NCI-H345 treated with DMSO at 0.1 percent for 48 hours (cell line): ENCODE data around the gene CCDC88C.
"Not testable (repeated sequence)": the region's sequence is repeated elsewhere in the genome, so short reads cannot be mapped to it uniquely, and the experiment has no call there.

ENCODE experiments used
- DNase-seq: peaks from one replicate; lab custom pipeline; 2025; ENCODE audit not compliant: unreplicated experiment; lab: John Stamatoyannopoulos, UW

CCDC88C gene

GRCh38 chr14:91272341-91273272 lies 145.0 kb downstream of the CCDC88C start:
- DNase-seq, result no peak

DNA sequence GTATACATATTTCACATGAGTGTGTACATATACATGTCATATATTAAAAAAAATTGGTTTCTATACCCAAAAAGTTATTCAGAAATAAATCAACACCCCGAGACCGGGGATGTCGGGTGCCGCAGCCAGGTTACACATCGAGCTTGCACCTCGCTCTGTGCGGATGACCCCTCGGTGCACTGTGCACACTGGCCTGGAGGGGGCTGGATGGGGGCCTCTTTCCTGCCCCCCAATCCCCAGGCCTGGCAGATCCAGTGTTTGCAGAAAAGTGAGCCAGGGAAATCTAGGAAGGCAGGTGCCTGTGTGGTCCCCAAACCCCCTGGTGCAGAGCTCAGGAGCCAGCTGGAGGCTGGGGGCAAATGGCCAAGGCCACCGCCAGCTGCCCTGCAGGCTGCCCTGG lies 146.0 kb downstream of the CCDC88C start:
- no peak for DNase-seq

GRCh38 chr14:91270619-91271018 lies 147.0 kb downstream of the CCDC88C start:
- DNase-seq, result no peak

GRCh38 chr14:91270188-91270587 lies 147.4 kb downstream of the CCDC88C start:
- DNase-seq, result no peak

GRCh38 chr14:91269076-91269991 lies 148.3 kb downstream of the CCDC88C start:
- no peak for DNase-seq

- DNase-seq, result no peak
Observed at GRCh38 chr14:91267965-91268437, 149.6 kb downstream of the CCDC88C start.

- not testable (repeated sequence) for DNase-seq
Observed at GRCh38 chr14:91266276-91266675, 151.3 kb downstream of the CCDC88C start.

DNA sequence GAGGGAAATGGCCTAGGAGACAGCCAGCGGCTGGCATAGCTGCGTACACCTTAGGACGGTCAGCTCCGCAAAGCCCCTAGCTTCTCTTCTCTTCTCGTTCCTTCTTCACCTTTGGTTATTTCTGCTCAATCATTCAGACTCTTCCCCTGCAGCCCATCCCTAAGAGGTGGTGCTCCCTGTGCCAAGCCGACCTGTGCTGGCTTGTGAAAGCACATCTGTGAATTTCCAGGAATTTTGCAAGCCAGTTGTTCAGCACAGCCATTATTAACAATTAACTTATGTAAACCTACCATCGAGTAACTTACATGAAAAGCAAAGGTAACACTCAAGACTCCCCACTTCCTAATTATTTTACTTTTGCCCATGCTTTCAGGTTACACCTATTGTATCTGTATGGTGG lies 152.2 kb downstream of the CCDC88C start:
- no peak for DNase-seq

- DNase-seq, result no peak
Observed at GRCh38 chr14:91264151-91265150, 153.2 kb downstream of the CCDC88C start.

DNA sequence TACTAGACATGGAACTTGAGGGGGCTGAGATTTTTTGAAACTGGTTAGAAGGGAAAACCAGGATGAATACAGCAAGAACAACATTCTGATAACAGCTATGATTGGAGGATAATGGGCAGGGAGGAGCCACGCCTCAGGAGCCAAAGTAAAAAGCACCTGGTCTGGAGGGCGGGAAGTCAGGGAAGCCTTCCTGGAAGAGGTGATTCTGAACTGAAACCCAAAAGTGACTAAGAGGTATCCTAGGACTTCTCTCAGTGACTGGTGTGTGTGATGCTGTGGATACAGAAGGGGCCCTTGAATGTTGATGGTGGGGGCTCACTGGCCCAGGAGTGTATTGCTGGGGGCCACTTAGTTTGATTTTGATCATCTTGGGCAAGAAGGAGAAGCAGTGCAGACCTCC lies 154.3 kb downstream of the CCDC88C start:
- DNase-seq, result no peak

DNA sequence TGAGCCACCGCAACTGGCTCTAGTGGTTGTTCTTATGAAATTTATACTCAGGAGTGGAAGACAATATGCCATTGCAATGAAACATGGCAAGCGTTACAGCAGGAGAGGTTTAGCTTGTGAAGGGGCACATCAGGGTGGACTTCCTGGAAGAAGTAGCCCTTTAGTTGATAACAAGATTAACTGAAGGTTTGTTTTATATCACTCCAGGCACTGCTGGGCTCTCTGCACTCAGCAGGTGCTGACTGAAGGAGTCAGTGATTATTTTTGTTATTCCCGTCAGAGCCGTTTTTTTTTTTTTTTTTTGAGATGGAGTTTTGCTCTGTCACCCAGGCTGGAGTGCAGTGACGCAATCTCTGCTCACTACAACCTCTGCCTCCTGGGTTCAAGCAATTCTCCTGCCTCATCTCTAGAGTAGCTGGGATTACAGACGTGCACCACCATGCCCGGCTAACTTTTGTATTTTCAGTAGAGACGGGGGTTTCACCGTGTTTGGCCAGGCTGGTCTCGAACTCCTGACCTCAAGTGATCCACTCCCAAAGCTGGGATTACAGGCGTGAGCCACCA lies 155.6 kb downstream of the CCDC88C start:
- DNase-seq, result no peak

DNA sequence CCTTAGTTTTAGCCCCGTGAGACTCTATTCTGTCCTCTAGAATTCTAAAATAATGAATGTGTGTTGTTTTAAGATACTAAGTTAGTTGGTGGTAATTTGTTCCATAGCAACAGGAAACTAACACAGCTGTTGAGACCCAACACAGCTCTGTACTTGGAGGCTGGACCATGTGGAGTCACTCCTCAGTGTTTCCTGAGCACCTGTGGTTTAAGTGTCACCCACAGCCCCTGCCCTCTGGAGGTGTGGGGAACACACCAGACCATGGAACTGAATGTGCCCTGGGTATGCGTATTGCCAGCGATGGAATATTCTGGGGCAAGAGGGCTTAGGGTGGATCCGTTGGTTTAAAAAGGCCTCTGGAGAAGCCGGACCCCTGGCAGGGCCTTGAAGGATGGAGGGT lies 156.5 kb downstream of the CCDC88C start:
- no peak for DNase-seq

- DNase-seq, result no peak
Observed at GRCh38 chr14:91258876-91259275, 158.7 kb downstream of the CCDC88C start.

DNA sequence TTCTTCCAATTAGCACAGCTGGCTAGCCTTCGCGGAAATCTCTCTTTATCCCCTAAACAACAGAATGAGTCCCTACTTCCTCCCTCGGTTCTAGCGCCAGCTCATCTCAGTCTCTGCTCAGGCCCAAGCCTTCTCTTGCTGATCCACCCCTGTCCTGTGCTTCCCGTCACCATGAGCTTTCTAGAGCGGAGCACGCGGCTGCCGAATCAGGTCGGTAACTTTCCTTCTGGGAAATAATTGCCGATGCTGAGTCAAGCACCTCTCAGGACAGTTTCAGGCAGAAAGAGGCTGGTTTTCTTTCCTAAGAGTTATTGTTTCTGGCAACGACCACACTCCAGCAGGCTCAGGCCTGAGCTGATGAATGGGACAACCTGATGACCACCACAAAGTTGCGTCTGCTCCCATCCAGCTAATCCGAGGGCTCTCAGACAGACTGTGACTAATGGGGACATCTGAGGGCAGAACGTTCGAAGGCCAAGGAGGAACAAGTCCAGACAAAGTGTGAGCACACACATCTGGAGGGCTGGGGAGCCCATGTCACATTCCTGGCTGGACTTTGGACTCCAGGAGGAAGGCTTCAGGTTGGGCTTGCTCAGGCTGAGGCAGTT lies 159.5 kb downstream of the CCDC88C start:
- DNase-seq, result no peak

DNA sequence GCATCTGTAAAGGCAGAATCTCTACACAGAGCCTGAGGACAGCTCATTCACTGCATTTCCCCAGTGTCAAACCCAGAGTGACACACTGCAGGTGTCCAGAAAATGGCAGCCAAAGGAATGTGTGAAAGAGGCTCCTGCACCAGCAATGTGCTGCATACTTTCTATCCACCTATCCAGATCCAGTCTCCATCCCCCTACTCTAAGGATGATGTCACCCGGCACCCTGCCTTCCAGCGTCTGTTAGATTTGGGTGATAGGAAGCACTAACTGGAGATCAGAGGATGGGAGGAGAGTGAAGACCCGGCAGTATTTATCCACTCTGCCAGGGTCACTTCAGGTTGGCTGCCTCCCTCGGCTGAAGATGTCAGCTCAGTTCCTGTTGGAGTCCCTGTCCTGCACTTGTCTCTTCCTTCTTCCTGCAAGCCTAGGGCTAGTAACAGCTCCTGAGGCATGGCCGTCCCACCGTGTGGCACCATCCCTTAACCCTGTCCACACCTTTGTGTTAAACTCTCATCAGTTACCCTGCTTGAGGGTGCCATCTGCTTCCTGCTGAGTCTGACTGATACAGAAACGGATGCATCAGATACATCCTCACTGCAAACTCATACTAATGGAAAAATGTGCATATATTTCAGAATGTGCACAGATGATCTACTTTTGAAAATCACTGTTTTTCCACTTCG lies 160.2 kb downstream of the CCDC88C start:
- DNase-seq, result no peak

GRCh38 chr14:91256661-91257060 lies 161.0 kb downstream of the CCDC88C start:
- DNase-seq, result no peak

DNA sequence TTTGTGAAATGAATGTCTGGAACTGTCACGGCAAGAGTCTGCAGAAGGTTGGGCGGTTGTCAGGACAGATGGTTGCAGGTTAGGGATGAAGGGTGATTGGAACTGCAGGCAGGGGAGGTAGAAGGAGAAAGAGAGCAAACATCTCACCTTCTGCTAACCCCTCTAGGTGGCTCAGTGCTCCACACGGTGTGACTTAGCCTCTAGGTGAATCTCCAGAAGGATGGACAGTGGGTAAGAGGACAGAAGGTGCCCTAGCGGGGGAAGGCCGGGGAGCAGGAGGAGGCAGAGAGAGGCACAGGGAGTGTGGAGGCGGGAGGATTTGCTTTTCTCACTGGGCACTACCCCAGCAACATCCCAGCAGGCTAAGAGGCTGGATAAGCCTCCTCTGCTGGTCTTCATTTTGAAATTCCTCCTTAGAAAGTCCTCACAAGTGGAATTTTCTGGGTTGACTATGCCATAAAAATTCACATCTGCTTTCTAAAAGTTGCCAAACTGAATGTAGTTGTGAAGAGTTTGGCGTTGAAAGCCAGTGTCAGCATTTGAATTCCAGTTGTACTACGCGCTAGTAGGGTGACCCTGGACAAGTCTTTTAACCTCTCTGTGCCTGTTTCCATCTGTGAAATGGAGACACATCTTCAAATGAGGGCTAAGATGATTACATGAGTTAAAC lies 162.5 kb downstream of the CCDC88C start:
- no peak for DNase-seq

- DNase-seq, result no peak
Observed at GRCh38 chr14:91254461-91254860, 163.2 kb downstream of the CCDC88C start.
